Mesendoderm (in vitro differentiated cells): Measurements from ENCODE around the gene PDE11A.

Source experiments
- DNase-seq: peaks from one replicate; pipeline ENCODE4 v3.0.0; 2013
- H2AK5ac ChIP-seq: 2 replicates; pipeline ENCODE4 v1.6.1; 2013; ENCODE audit warnings: low read length, inconsistent platforms
- H2BK120ac ChIP-seq: 2 replicates; pipeline ENCODE4 v1.6.1; 2013; ENCODE audit warnings: low read depth, mild to moderate bottlenecking, low read length, moderate library complexity, mixed read lengths
- H2BK15ac ChIP-seq: replicated peaks from 2 replicates; pipeline ENCODE4 v1.6.1; 2013; ENCODE audit warnings: low read depth, mild to moderate bottlenecking, moderate library complexity
- H2BK5ac ChIP-seq: 2 replicates; pipeline ENCODE4 v1.6.1; 2013; ENCODE audit warnings: low read length, inconsistent platforms
- H3K18ac ChIP-seq: 2 replicates; pipeline ENCODE4 v1.6.1; 2013; ENCODE audit warnings: mild to moderate bottlenecking, low read length, mixed read lengths
- H3K23ac ChIP-seq: one replicate; pipeline ENCODE4 v1.6.1; 2013; ENCODE audit warnings: low read length
- H3K27ac ChIP-seq: 2 replicates; pipeline ENCODE4 v1.5.1; 2013; ENCODE audit warnings: low read depth, mild to moderate bottlenecking, inconsistent platforms, low read length, moderate library complexity
- H3K27me3 ChIP-seq: 2 replicates; pipeline ENCODE4 v1.6.1; 2013; ENCODE audit warnings: low read length, control low read depth, mild to moderate bottlenecking, inconsistent platforms; ENCODE audit not compliant: insufficient read depth, poor library complexity
- H3K36me3 ChIP-seq: 2 replicates; pipeline ENCODE4 v1.6.1; 2013; ENCODE audit warnings: low read length, inconsistent platforms; ENCODE audit not compliant: control insufficient read depth, insufficient read depth
- H3K4ac ChIP-seq: one replicate; pipeline ENCODE4 v1.6.1; 2013; ENCODE audit warnings: low read depth, mild to moderate bottlenecking, low read length, moderate library complexity
- H3K4me1 ChIP-seq: 2 replicates; pipeline ENCODE4 v1.6.1; 2013; ENCODE audit warnings: low read depth, low read length, inconsistent platforms; ENCODE audit not compliant: control insufficient read depth
- H3K4me2 ChIP-seq: 2 replicates; pipeline ENCODE4 v1.6.1; 2013; ENCODE audit warnings: low read length
- H3K4me3 ChIP-seq: 2 replicates; pipeline ENCODE4 v1.5.1; 2013; ENCODE audit warnings: mild to moderate bottlenecking, low read length
- H3K56ac ChIP-seq: one replicate; pipeline ENCODE4 v1.6.1; 2013; ENCODE audit warnings: low read length
- H3K79me1 ChIP-seq: 2 replicates; pipeline ENCODE4 v1.6.1; 2013; ENCODE audit warnings: low read length, inconsistent platforms
- H3K79me2 ChIP-seq: 2 replicates; pipeline ENCODE4 v1.6.1; 2013; ENCODE audit warnings: mild to moderate bottlenecking, low read length; ENCODE audit not compliant: control insufficient read depth, insufficient read depth
- H3K9ac ChIP-seq: 2 replicates; pipeline ENCODE4 v1.6.1; 2013; ENCODE audit warnings: low read length, inconsistent platforms
- H4K5ac ChIP-seq: one replicate; pipeline ENCODE4 v1.6.1; 2013; ENCODE audit warnings: low read length
- H4K8ac ChIP-seq: one replicate; pipeline ENCODE4 v1.6.1; 2013; ENCODE audit warnings: low read depth, mild to moderate bottlenecking, control low read depth, low read length, moderate library complexity
- WGBS: extraction: QIAGEN DNeasy Blood & Tissue Kit; methylation state at CpG from one replicate; pipeline ENCODE4 v1.1.7; 2013; ENCODE audit warnings: low lambda C conversion rate, missing lambda C conversion rate; ENCODE audit not compliant: insufficient coverage; ENCODE audit errors: extremely low coverage; 5-methylcytosine and 5-hydroxymethylcytosine counted together

Gene PDE11A

GRCh38 chr2:177670791-177671535 lies 401.6 kb downstream of the PDE11A start:
- Histone ChIP-seq H3K18ac (no peak overlapping the region), H3K9ac (no peak overlapping the region), H3K27me3 (no peaks in the 10 kb centered on the region), H2BK15ac (no peak overlapping the region), H3K27ac (no peak overlapping the region), H3K4me1 (no peaks in the 10 kb centered on the region), H3K79me1 (no peaks in the 10 kb centered on the region), H3K36me3 (no peaks in the 10 kb centered on the region), H2AK5ac (no peak overlapping the region), H3K4ac (no peak overlapping the region), H3K56ac (no peak overlapping the region), H2BK5ac (no peak overlapping the region), H2BK120ac (no peak overlapping the region), H3K4me3 (no peak overlapping the region), H4K5ac (no peak overlapping the region), H4K8ac (no peak overlapping the region), H3K79me2 (no peaks in the 10 kb centered on the region), H3K23ac (no peak overlapping the region), H3K4me2 (no peak overlapping the region)
- DNase-seq: peak; percentile 75
- WGBS: no CpG with 5 or more reads among the region's 2 CpGs

GRCh38 chr2:177669625-177670330 lies 402.8 kb downstream of the PDE11A start:
- WGBS: no CpG with 5 or more reads among the region's 3 CpGs
- Histone ChIP-seq H2BK5ac (no peak overlapping the region), H3K18ac (no peak overlapping the region), H3K36me3 (no peaks in the 10 kb centered on the region), H3K79me1 (no peaks in the 10 kb centered on the region), H3K4me3 (no peak overlapping the region), H2AK5ac (no peak overlapping the region), H4K8ac (no peak overlapping the region), H3K4me1 (no peaks in the 10 kb centered on the region), H3K27ac (no peak overlapping the region), H3K9ac (no peak overlapping the region), H3K56ac (no peak overlapping the region), H3K4me2 (no peak overlapping the region), H3K23ac (no peak overlapping the region), H3K79me2 (no peaks in the 10 kb centered on the region), H4K5ac (no peak overlapping the region), H2BK120ac (no peak overlapping the region), H3K4ac (no peak overlapping the region), H3K27me3 (no peaks in the 10 kb centered on the region), H2BK15ac (no peak overlapping the region)
- no peak for DNase-seq

- H2BK120ac ChIP-seq: no peak overlapping the region
- no peak overlapping the region for H2BK5ac ChIP-seq
- H4K5ac ChIP-seq: no peak overlapping the region
- H3K23ac ChIP-seq: no peak overlapping the region
- DNase-seq: no peak
- no peaks in the 10 kb centered on the region for H3K4me1 ChIP-seq
- H3K36me3 ChIP-seq: no peaks in the 10 kb centered on the region
- no peak overlapping the region for H2AK5ac ChIP-seq
- H4K8ac ChIP-seq: no peak overlapping the region
- no peak overlapping the region for H3K4me3 ChIP-seq
- no peak overlapping the region for H2BK15ac ChIP-seq
- no peaks in the 10 kb centered on the region for H3K27me3 ChIP-seq
- H3K27ac ChIP-seq: no peak overlapping the region
- H3K18ac ChIP-seq: no peak overlapping the region
- WGBS: no CpG with 5 or more reads among the region's 5 CpGs
- no peak overlapping the region for H3K9ac ChIP-seq
- no peaks in the 10 kb centered on the region for H3K79me2 ChIP-seq
- no peaks in the 10 kb centered on the region for H3K79me1 ChIP-seq
- H3K4ac ChIP-seq: no peak overlapping the region
- no peak overlapping the region for H3K4me2 ChIP-seq
- no peak overlapping the region for H3K56ac ChIP-seq
These were observed 403.4 kb downstream of the PDE11A start for GRCh38 chr2:177669201-177669600.

- no peak overlapping the region for H3K56ac ChIP-seq
- no peak overlapping the region for H3K18ac ChIP-seq
- H2AK5ac ChIP-seq: no peak overlapping the region
- no peak overlapping the region for H3K9ac ChIP-seq
- H2BK5ac ChIP-seq: no peak overlapping the region
- H3K4ac ChIP-seq: no peak overlapping the region
- no peaks in the 10 kb centered on the region for H3K79me2 ChIP-seq
- H4K5ac ChIP-seq: no peak overlapping the region
- H3K4me2 ChIP-seq: no peak overlapping the region
- H3K4me1 ChIP-seq: no peaks in the 10 kb centered on the region
- H3K23ac ChIP-seq: no peak overlapping the region
- no peaks in the 10 kb centered on the region for H3K36me3 ChIP-seq
- no peak overlapping the region for H2BK120ac ChIP-seq
- WGBS: no CpG with 5 or more reads among the region's 3 CpGs
- H3K4me3 ChIP-seq: no peak overlapping the region
- H3K27ac ChIP-seq: no peak overlapping the region
- H2BK15ac ChIP-seq: no peak overlapping the region
- no peak overlapping the region for H4K8ac ChIP-seq
- H3K27me3 ChIP-seq: no peaks in the 10 kb centered on the region
- no peak for DNase-seq
- no peaks in the 10 kb centered on the region for H3K79me1 ChIP-seq
These were observed 404.0 kb downstream of the PDE11A start for GRCh38 chr2:177668617-177669016.

GRCh38 chr2:177667626-177668025 lies 405.0 kb downstream of the PDE11A start:
- H3K18ac ChIP-seq: no peak overlapping the region

More at GRCh38 chr2:177667626-177668025, 405.0 kb downstream of the PDE11A start:
- no peak overlapping the region for H4K8ac ChIP-seq
- H3K23ac ChIP-seq: no peak overlapping the region
- H3K4ac ChIP-seq: no peak overlapping the region
- no peak overlapping the region for H3K27ac ChIP-seq
- no peak overlapping the region for H2BK120ac ChIP-seq
- H3K36me3 ChIP-seq: no peaks in the 10 kb centered on the region
- H3K27me3 ChIP-seq: no peaks in the 10 kb centered on the region
- H3K79me2 ChIP-seq: no peaks in the 10 kb centered on the region
- H3K4me2 ChIP-seq: no peak overlapping the region
- DNase-seq: peak; percentile 55
- H3K56ac ChIP-seq: no peak overlapping the region
- no peaks in the 10 kb centered on the region for H3K79me1 ChIP-seq
- no peak overlapping the region for H3K9ac ChIP-seq
- no peak overlapping the region for H3K4me3 ChIP-seq
- H2AK5ac ChIP-seq: no peak overlapping the region
- no CpG with 5 or more reads among the region's 1 CpG for WGBS
- no peak overlapping the region for H4K5ac ChIP-seq
- H2BK15ac ChIP-seq: no peak overlapping the region
- H3K4me1 ChIP-seq: no peaks in the 10 kb centered on the region
- no peak overlapping the region for H2BK5ac ChIP-seq
